ENCODE data around the gene BMP7.
"Not testable (repeated sequence)": the region's sequence is repeated elsewhere in the genome, so short reads cannot be mapped to it uniquely, and the experiment has no call there.

Gene BMP7

DNA sequence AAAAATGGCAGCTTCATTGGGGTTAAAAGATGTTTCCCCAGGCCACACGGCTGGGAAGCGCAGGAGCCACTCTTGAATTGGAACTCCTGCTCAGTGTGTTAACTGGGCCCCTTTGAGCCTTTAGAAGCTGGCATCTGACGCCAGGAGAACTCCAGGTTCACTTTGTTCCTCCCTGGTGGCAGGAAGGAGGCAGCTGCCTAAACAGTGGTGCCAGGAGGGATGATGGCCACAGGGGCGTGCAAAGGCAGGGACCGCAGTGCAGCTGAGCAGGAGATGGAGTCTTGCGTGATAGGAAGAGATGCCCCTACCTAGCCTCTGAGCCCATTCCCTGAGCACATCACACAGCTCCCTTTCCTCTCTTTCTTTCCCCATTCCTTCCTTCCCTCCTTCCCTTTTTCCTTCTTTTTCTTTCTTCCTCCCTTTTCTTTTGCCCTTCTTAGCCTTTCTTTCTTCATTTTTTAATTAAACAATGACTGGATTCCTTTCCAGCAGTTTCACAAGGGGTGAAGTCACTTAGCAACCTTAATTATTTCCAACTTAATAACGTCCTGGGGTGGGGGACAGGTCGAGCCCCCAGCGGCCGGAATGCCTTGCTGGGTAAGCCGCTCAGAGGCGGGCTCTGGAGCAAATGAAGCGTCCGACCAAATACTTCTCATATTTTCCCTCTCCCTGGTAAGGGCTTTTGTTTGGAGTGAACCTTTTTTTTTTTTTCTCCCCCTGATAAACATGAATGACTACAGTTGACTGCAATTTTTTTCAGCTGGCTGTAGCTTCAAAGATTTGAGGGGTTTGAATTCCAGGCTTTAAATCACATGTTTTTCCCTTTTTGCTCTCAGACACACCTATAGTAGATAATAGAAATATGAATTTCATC, 20.8 kb upstream of the BMP7 start:
- DNase-seq: no peak

DNA sequence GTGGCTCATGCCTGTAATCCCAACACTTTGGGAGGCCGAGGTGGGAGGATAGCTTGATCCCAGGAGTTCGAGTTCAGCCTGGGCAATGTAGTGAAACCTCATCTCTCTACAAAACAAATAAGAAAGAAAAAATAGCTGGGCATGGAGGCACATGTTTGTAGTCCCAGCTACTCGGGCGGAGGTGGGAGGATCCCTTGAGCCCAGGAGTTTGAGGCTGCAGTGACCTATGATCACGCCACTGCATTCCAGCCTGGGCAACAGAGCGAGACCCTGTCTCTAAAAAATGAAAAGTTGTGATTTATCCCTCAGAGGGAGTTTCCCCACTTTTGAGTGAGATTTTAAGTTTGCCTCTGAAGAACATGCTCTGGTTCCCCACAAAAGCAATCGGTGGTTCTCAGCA, 17.4 kb upstream of the BMP7 start:
- DNase-seq: no peak

DNA sequence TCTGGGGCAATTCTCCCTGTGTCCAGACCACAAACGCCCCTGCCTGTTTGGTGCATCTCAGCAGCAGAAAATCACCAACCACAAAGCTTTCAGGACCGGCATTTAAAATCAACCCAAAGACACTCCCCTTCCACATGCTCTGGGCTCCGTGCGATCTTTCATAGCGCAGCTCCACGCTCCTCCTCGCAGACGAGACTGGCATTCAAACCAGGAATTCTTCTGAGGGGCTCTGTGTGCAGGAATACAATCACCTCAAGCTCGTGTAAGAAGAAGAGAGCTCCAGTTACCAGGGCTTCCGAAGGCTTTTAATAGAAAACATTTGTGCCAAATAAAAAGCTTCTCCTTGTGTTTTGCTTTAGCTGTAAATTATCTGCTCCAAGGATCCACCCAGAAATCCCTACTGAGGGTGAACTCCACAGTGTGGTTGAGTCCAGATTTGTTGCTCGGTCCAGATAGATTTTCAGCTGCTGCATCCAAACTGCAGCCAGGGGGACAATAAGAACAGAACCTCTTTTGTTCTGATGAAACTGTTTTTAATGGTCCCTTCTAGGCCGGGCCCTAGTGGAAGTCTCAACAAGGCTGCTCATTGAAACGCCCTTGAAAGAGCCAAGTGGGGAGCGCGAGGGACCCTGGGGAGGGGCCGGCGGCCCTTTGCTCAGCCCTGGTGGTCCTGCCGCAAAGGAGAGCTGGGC, 16.4 kb upstream of the BMP7 start:
- DNase-seq: no peak

DNA sequence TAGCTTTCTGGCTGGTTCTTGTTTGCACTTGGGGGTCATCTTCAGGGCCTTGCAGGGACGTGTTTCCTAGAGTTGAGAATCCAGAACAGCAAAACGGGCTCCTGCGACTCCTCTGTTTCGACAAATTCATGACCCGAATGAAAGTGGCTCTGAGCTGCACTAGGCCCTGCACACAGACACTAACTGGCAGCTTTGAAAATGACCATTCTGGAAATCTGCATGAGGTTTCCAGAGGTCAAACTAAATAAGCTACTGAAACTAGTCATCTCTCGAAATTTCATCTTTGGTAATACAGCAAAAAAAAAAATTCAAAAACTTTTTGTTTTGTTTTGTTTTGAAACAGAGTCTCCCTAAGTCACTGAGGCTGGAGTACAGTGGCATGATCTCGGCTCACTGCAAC, 15.5 kb upstream of the BMP7 start:
- DNase-seq: no peak

GRCh38 chr20:57280221-57280620, 13.8 kb upstream of the BMP7 start:
- DNase-seq: no peak

- DNase-seq: not testable (repeated sequence)
Measured at GRCh38 chr20:57279548-57279947, 13.1 kb upstream of the BMP7 start.

DNA sequence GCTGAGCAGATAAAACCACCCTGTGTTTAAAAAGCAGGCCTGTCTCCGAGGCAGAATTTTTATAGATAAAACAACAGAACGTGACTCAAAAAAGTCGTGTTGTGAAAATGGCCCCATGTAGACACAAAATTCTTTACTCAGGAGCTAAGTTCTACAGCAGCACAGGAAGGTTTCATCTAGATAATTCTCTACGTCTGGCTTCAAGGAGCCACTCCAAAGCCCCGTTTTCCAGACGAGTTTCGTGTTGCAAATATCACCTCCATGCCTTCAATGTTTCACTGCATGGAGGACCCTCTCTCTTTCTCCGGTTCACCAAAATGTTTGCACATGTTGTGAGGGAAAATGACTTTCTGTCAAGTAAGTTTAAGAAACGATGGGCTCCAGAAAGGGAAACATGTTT, 12.0 kb upstream of the BMP7 start:
- no peak for DNase-seq

DNA sequence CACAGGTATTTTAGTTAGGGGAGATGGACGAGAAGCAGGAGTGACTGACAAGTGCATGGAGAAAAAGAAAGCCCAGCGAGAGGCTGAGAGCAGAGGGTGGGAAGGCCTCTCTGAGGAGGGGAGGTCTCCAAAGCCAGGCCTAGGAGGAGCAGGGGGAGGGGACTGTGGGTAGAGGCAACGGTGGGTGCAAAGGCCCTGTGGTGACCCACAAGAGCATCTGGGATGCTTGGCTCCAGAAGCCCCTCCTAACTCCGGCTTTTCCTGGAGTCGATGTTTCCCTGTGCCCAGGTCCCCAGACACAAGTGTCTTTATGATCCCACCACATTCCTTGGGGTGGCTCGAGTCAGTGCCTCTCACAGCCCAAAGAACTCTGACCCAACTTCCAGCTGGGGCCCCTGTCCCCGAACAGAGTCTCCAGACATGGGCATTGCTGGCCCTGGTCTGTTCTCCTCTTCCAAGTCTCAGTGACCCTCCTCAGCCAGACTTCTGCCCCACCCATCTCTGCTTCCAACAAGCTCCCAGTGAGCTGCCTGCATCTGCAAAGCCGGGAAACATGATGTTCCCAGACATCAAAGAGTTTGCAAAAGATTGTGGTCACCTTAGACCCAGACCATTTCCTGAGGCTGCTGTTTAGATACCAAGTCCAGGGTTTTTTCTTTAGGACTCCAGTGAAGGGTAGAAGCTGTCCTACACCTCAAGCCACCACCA, 11.1 kb upstream of the BMP7 start:
- no peak for DNase-seq

- no peak for DNase-seq
Measured at GRCh38 chr20:57276221-57276620, 9.8 kb upstream of the BMP7 start.

DNA sequence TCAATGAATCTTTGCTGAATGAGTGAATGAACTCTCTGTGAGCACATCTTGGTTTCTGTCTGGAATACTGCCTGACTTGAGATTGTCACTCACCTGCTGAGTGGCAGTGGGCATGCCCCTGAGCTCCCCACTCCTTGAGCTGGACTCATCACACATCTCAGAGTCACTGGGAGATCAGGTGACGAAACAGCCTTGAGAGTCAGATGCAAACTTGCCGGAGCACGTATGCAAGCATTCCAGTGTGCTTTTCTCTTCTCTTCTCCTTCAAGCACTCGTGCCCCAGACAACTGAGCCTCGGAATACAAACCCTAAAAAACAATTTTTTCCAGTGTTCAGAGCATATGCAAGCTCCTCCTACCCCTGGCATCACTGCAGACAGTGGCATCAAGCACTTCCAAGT, 9.4 kb upstream of the BMP7 start:
- no peak for DNase-seq

DNA sequence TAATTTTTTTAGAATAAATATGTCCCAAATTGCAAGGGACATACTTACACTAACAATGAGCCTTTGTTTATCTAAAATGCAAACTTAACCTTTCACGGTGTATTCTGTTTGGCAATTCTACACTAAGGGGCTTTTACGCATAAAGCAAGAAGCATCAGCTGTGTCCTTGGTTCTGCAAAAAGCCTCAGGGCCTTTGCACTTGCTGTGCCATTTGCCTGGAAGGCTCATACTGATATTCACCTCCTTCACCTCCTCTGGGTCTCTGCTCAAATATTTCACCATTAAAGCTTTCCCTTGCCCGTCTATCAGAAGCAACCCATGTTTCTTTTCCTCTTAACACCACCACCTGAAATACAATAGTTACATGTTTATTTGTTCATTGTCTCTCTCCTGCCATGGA, 8.9 kb upstream of the BMP7 start:
- no peak for DNase-seq

- DNase-seq: no peak
Measured at GRCh38 chr20:57274846-57275245, 8.4 kb upstream of the BMP7 start.

DNA sequence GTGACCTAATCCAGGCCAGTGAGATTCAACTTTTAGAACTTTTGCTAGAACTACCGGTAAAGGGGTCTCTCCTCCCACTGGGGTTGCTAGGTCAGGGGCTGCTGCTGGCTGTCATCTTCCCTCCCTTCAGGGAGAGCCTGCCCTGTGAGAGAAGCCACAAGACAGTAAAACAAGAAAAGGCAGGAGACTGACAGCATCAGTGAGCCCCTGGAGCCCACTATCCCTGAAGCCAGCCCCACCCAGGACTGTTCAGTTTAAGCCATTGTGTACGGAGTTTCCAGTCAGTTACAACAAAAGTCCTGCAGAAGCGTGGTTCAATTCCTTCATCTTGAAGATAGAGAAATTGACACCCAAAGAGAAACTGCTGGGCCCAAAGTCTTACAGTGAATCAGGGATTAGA, 7.9 kb upstream of the BMP7 start:
- DNase-seq: no peak

GRCh38 chr20:57272883-57273535, 6.6 kb upstream of the BMP7 start:
- no peak for DNase-seq

- DNase-seq: no peak
Measured at GRCh38 chr20:57270204-57270984, 4.0 kb upstream of the BMP7 start.

- no peak for DNase-seq
Measured at GRCh38 chr20:57269148-57269984, 2.9 kb upstream of the BMP7 start.

- DNase-seq: no peak
Measured at GRCh38 chr20:57268399-57269076, 2.1 kb upstream of the BMP7 start.

DNA sequence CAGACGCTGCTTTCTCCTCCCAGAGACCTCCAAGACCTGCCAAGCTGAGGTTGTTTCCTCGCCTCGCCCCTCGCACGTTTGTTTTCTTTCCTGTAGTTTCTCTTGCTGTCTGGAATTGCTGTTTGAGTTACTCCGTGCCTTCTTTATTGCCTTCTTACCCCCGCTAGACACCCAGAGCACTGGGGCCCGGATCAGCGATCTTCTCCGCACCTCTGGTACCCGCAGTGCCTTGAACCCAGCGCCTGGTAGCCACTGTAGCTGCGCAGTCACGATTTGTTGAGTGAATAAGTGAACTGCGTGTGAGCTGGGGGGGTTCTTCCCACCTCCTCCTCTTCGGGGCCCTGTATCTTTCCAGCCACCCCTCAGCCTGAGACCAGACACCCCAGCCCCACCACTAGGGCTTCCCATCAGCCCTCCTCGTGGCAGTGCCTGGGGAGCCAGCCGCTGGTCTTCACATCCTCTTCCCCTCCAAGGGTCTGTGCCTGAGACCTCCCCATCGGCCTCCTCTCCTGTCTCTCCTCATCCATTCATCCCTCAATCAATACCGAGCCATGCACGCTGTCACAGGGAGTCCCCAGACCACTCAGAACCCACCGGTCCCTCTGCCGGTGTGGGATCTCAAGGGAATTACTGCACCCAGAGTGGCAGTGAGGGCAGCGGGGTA, 849 bp upstream of the BMP7 start:
- DNase-seq: no peak

DNA sequence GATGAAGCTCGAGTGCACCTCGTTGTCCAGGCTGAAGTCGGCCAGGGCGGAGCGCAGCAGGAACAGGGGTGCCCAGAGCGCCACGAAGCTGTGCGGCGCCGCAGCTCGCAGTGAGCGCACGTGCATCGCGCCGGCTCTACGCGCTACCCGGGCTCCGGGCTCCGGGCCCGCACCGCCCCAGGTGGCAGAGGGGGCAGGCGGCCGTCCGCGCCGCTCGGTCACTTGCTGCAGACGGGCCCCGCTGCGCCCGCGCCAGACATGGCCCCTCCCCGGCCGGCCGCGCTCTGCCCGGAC, 497 bp downstream of the BMP7 start:
- DNase-seq: no peak

DNA sequence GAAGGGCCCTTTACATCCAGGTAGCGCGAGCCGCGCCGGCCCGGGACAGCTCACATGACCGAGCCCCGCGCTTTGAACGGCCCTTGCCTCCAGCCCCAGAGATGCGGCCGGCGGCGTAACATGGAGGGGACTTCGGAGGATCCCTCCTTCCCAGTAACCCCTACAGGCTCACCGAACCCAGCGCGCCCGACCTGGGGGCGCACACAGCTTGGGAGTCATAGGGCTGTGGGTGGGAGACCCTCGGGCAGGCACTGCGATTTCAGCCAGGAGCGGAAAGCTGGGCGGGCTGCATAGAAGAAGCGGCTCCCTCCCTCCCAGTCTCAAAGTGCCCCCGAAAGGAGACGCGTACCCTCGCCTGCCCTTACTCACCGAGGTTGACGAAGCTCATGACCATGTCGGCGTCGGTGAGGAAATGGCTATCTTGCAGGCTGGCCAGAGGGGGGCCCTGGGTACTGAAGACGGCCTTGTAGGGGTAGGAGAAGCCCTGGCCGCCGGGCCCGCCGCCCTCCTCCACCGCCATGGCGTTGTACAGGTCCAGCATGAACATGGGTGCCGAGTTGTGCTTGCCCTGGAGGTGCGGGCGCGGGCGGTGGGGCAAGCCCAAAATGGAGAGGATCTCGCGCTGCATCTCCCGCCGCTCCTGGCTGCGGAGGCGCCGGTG, 975 bp downstream of the BMP7 start:
- no peak for DNase-seq
